SK-N-SH (cell line): ENCODE results near the gene ADCYAP1R1. TPM values are rescaled to one million over a fixed set of nuclear protein-coding genes. Genes with fewer than 3 reads are reported as not detected.

Experiments used
- CTCF ChIA-PET: fragments of 300-600, 350-600 bp; formaldehyde crosslinking; extraction: SDS; loops from one replicate; lab custom pipeline; 2021; lab: Yijun Ruan, JAX
- POLR2A ChIA-PET: fragments of 350-600 bp; sonication (Branson Sonifier 250); formaldehyde crosslinking; extraction: SDS; loops from one replicate; lab custom pipeline; 2020; ENCODE audit warnings: antibody characterized with exemption, inconsistent platforms; lab: Yijun Ruan, JAX
- DNase-seq: peaks from one replicate; pipeline ENCODE4 v3.0.0; 2012
- H2AFZ ChIP-seq: fragments of 200-600 bp; sonication (generic); 2 replicates; pipeline ENCODE4 v1.8.1; 2016; ENCODE audit warnings: antibody characterized with exemption, mild to moderate bottlenecking, low read depth
- H3F3A ChIP-seq: fragments of 200-600 bp; sonication (generic); replicated peaks from 2 replicates; pipeline ENCODE3; 2016; ENCODE audit warnings: antibody characterized with exemption, mild to moderate bottlenecking; ENCODE audit not compliant: insufficient read depth
- H3K27ac ChIP-seq, 2 experiments: fragments of 200-500 bp in 1 of 2; fragments of 200-600 bp in 1 of 2; sonication (Bioruptor generic) in 1 of 2; sonication (generic), shearing (Covaris generic) in 1 of 2; 2 replicates each; pipeline versions ENCODE4 v1.5.1 to v1.6.1; 2014 to 2016; ENCODE audit warnings: low read depth in 2 of 2, inconsistent platforms in 1 of 2, low read length in 1 of 2, mild to moderate bottlenecking in 1 of 2, mixed read lengths in 1 of 2
- H3K27me3 ChIP-seq: fragments of 200-600 bp; sonication (generic), shearing (Covaris generic); 2 replicates; pipeline ENCODE4 v1.6.1; 2016; ENCODE audit warnings: mixed run types; ENCODE audit not compliant: insufficient read depth
- H3K36me3 ChIP-seq, 2 experiments: fragments of 200-500 bp in 1 of 2; fragments of 200-600 bp in 1 of 2; sonication (Bioruptor generic) in 1 of 2; sonication (generic) in 1 of 2; replicated peaks in 1 of 2; 2 replicates each; pipeline versions ENCODE3 to v1.5.1; 2014 to 2016; ENCODE audit warnings: low read length in 1 of 2, mild to moderate bottlenecking in 1 of 2; ENCODE audit not compliant: insufficient read depth in 2 of 2, control insufficient read depth in 1 of 2
- H3K4me1 ChIP-seq, 2 experiments: fragments of 200-500 bp in 1 of 2; fragments of 200-600 bp in 1 of 2; sonication (Bioruptor generic) in 1 of 2; sonication (generic), shearing (Covaris generic) in 1 of 2; 2 replicates each; pipeline versions ENCODE4 v1.5.1 to v1.6.1; 2014 to 2016; ENCODE audit warnings: low read depth in 1 of 2, low read length in 1 of 2, mixed run types in 1 of 2; ENCODE audit not compliant: insufficient read depth in 2 of 2, control insufficient read depth in 1 of 2
- H3K4me2 ChIP-seq: fragments of 200-600 bp; sonication (generic), shearing (Covaris generic); 2 replicates; pipeline ENCODE4 v1.6.1; 2017; ENCODE audit warnings: mixed run types
- H3K4me3 ChIP-seq, 2 experiments: fragments of 200-500 bp in 1 of 2; fragments of 200-600 bp in 1 of 2; sonication (Bioruptor generic) in 1 of 2; sonication (generic), shearing (Covaris generic) in 1 of 2; 2 replicates each; pipeline versions ENCODE4 v1.5.1 to v1.8.1; 2014 to 2016; ENCODE audit warnings: low read depth in 2 of 2, inconsistent platforms in 1 of 2, low read length in 1 of 2, mild to moderate bottlenecking in 1 of 2, mixed read lengths in 1 of 2, moderate library complexity in 1 of 2
- H3K79me2 ChIP-seq: fragments of 200-600 bp; sonication (generic); 2 replicates; pipeline ENCODE4 v1.8.1; 2017; ENCODE audit warnings: mild to moderate bottlenecking; ENCODE audit not compliant: insufficient read depth
- H3K9ac ChIP-seq: fragments of 200-600 bp; sonication (generic); 2 replicates; pipeline ENCODE4 v1.6.1; 2017; ENCODE audit warnings: mixed run types
- H3K9me2 ChIP-seq: fragments of 200-600 bp; sonication (generic); 2 replicates; pipeline ENCODE4 v1.6.1; 2017; ENCODE audit warnings: mixed run types
- H3K9me3 ChIP-seq: fragments of 200-600 bp; sonication (generic); 2 replicates; pipeline ENCODE4 v1.6.1; 2017; ENCODE audit warnings: mixed run types, mild to moderate bottlenecking, moderate library complexity
- H4K20me1 ChIP-seq: fragments of 200-600 bp; sonication (generic); 2 replicates; pipeline ENCODE4 v1.6.1; 2017; ENCODE audit warnings: mild to moderate bottlenecking, mixed run types; ENCODE audit not compliant: insufficient read depth
- EP300 ChIP-seq, 2 experiments: IDR thresholded peaks; 2 replicates each; pipeline versions ENCODE4 v1.4.0 to v1.6.1; 2012; ENCODE audit warnings: borderline replicate concordance in 1 of 2, low read depth in 1 of 2, low read length in 1 of 2
- EZH2phosphoT487 ChIP-seq: fragments of 200-600 bp; sonication (generic); IDR thresholded peaks from 2 replicates; pipeline ENCODE4 v1.6.1; 2017; ENCODE audit warnings: low read depth, mixed run types, mild to moderate bottlenecking, antibody characterized with exemption, moderate library complexity, borderline replicate concordance
- FOSL2 ChIP-seq: IDR thresholded peaks from 2 replicates; pipeline ENCODE4 v1.4.0; 2012; ENCODE audit warnings: low read depth, mild to moderate bottlenecking, moderate library complexity, borderline replicate concordance
- GATA2 ChIP-seq: sonication (generic); formaldehyde crosslinking; IDR thresholded peaks from 2 replicates; pipeline ENCODE4 v1.5.0; 2020; ENCODE audit warnings: mild to moderate bottlenecking, missing genetic modification reagents
- MXI1 ChIP-seq: IDR thresholded peaks from 2 replicates; pipeline ENCODE4 v1.6.1; 2012; ENCODE audit warnings: mild to moderate bottlenecking, low read depth, low read length, improper control_type of control experiment
- NFIC ChIP-seq: IDR thresholded peaks from 2 replicates; pipeline ENCODE4 v1.4.0; 2012; ENCODE audit warnings: borderline replicate concordance
- PBX3 ChIP-seq: IDR thresholded peaks from 2 replicates; pipeline ENCODE4; 2012
- RFX5 ChIP-seq: IDR thresholded peaks from 2 replicates; pipeline ENCODE4 v1.6.1; 2012; ENCODE audit warnings: mild to moderate bottlenecking, improper control_type of control experiment, low read length
- SIN3A ChIP-seq: IDR thresholded peaks from 2 replicates; pipeline ENCODE4 v1.6.1; 2012; ENCODE audit warnings: low read depth, mild to moderate bottlenecking, low read length, moderate library complexity, borderline replicate concordance
- TAF1 ChIP-seq: IDR thresholded peaks from 2 replicates; pipeline ENCODE4 v1.6.1; 2012; ENCODE audit warnings: low read depth, mild to moderate bottlenecking, low read length, moderate library complexity, borderline replicate concordance
- TCF12 ChIP-seq: IDR thresholded peaks from 2 replicates; pipeline ENCODE4 v1.4.0; 2012
- USF2 ChIP-seq: fragments of 150-350 bp; IDR thresholded peaks from 2 replicates; pipeline ENCODE4 v1.6.1; 2017; ENCODE audit warnings: antibody characterized with exemption, low read length, low read depth, borderline replicate concordance
- WGBS: methylation state at CpG from one replicate; pipeline ENCODE4 v1.1.6; 2017; ENCODE audit warnings: low lambda C conversion rate; 5-methylcytosine and 5-hydroxymethylcytosine counted together
- polyA plus RNA-seq, 3 experiments: library from polyadenylated mRNA; depleted of rRNA; stranded (reverse); fragments of >200 nt; gene quantifications; 2 replicates each; pipeline ENCODE4 v1.2.3, GENCODE V29; 2012

Gene ADCYAP1R1
- polyA plus RNA-seq, 1 of the 3 experiments (the other 2 are of a cell fraction) = 0.08 TPM

DNA sequence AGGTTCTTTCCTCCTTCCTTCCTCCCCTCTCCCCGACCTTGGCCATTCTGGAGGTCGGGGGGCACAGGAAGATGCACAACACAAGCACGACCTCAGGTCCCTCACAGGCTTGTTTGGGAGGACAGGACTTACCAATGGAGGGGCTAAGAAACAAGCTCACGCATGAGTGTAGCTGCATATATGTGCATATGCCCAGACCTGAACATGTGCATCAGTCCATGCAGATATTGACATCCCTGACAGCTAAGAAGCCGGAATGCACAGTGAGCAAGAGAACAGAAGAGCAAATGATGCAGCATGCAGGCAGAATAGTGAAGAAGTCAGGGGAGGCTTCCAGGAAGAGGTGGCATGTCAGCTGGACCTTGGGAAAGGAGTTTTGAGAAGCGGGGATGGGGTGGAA, 28.7 kb downstream of the ADCYAP1R1 start:
- Histone ChIP-seq H2AFZ (no peak overlapping the region), H3K36me3 (no peaks in the 10 kb centered on the region), H3K9me3 (no peaks in the 10 kb centered on the region), H3K27ac (no peak overlapping the region), H3K79me2 (no peaks in the 10 kb centered on the region)
- POLR2A ChIA-PET = no interaction called here
- 22% methylated on average over 5 of the region's 6 CpGs for WGBS
- TF ChIP-seq TAF1 (no peak), GATA2 (CRISPR knock-in tag) (no peak), EP300 (IDR thresholded peaks at IDR 0.05; ENCODE audit: borderline replicate concordance in 1 of 2, low read depth in 1 of 2, low read length in 1 of 2) (no peak), RFX5 (no peak), PBX3 (no peak), MXI1 (no peak), SIN3A (no peak), FOSL2 (no peak), EZH2phosphoT487 (no peak)
- TF ChIP-seq, all 33 proteins: peak for 0
- Histone ChIP-seq H3K27me3 (peaks cover 33% of the 10 kb centered on the region; the same call in 1 of the 2 replicates), H3K4me3 (no peak overlapping the region), H4K20me1 (no peaks in the 10 kb centered on the region), H3K4me1 (no peaks in the 10 kb centered on the region; a peak in 1 of 4 replicates), H3K4me2 (no peak overlapping the region), H3F3A (no peaks in the 10 kb centered on the region), H3K9me2 (no peaks in the 10 kb centered on the region), H3K9ac (no peak overlapping the region)
- DNase-seq = no peak
- CTCF ChIA-PET = interaction anchor here (1.0 kb wide), 1 partner anchor 97 kb away, joined by 4 read pairs; no protein-coding TSS in a partner anchor

GRCh38 chr7:31082017-31082416, 29.9 kb downstream of the ADCYAP1R1 start:
- H3K4me1 ChIP-seq = no peaks in the 10 kb centered on the region; a peak in 1 of 4 replicates
- H3K36me3 ChIP-seq = no peaks in the 10 kb centered on the region
- DNase-seq = no peak
- no peak overlapping the region for H3K4me3 ChIP-seq
- H3K27me3 ChIP-seq = peaks cover 33% of the 10 kb centered on the region; the same call in 1 of the 2 replicates
- H4K20me1 ChIP-seq = no peaks in the 10 kb centered on the region
- no peaks in the 10 kb centered on the region for H3K9me2 ChIP-seq
- no peak for TF ChIP-seq TAF1
- TF ChIP-seq NFIC = no peak
- TF ChIP-seq TCF12 = no peak
- TF ChIP-seq USF2 = no peak
- no peak overlapping the region for H2AFZ ChIP-seq
- no peaks in the 10 kb centered on the region for H3K79me2 ChIP-seq
- ChIA-PET CTCF (interaction anchor here (1.1 to 7.0 kb wide), 5 partner anchors 22 to 518 kb away, joined by 3 to 38 read pairs (median 3); no protein-coding TSS in a partner anchor), POLR2A (no interaction called here)
- H3F3A ChIP-seq = no peaks in the 10 kb centered on the region
- H3K4me2 ChIP-seq = no peak overlapping the region
- WGBS = 37% methylated on average over 12 of the region's 12 CpGs
- no peaks in the 10 kb centered on the region for H3K9me3 ChIP-seq
- H3K27ac ChIP-seq = no peak overlapping the region
- H3K9ac ChIP-seq = no peak overlapping the region
